WERI-Rb-1 (cell line): ENCODE data around the gene SLC9A3.

Experiments
- DNase-seq: peaks from one replicate; pipeline ENCODE4 v3.0.0-alpha.2; 2020
- H3K27ac ChIP-seq: fragments of 250-450 bp; sonication (Bioruptor Pico); 2 replicates; pipeline ENCODE4 v1.5.1; 2020; ENCODE audit warnings: mild to moderate bottlenecking, moderate library complexity
- H3K27me3 ChIP-seq: fragments of 250-450 bp; sonication (Bioruptor Pico); 2 replicates; pipeline ENCODE4 v1.5.1; 2021; ENCODE audit warnings: mild to moderate bottlenecking, low read depth, moderate library complexity; ENCODE audit not compliant: insufficient read depth, severe bottlenecking
- H3K36me3 ChIP-seq: fragments of 250-450 bp; sonication (Bioruptor Pico); 2 replicates; pipeline ENCODE4 v1.5.1; 2020; ENCODE audit warnings: mild to moderate bottlenecking, moderate library complexity
- H3K4me3 ChIP-seq: 2 replicates; pipeline ENCODE4 v1.5.1; 2011; ENCODE audit warnings: low read depth, mild to moderate bottlenecking, control low read depth, low read length
- H3K9me3 ChIP-seq: fragments of 250-450 bp; sonication (Bioruptor Pico); 2 replicates; pipeline ENCODE4 v1.5.1; 2021; ENCODE audit warnings: mild to moderate bottlenecking, moderate library complexity; ENCODE audit not compliant: severe bottlenecking
- TF ChIP-seq, protein P1 (sequence below): IDR thresholded peaks from 2 replicates; pipeline ENCODE4 v1.5.1; 2011; ENCODE audit warnings: low read depth, mild to moderate bottlenecking, control low read depth, inconsistent platforms, low read length

The SLC9A3 gene

DNA sequence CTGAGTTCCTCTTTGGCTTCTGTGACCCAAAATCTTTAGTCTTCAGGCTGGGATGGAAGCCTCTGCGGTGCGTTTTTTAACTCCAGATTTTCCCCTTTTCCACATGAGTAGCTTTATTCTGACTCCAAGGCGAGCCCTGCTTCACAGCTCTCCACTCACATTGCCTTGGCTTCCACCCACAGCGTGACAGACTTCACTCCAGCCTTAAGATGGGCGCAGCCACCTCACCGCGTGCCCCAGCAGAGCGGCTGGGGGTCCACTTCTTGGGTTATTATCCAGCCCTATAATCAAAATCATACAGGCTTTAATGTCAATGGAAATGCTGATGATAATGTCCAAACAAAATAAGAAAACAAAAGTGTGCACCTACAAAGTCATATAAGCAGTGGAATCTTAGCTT lies 80.0 kb downstream of the SLC9A3 start:
- peaks cover 29% of the 10 kb centered on the region for H3K36me3 ChIP-seq
- DNase-seq, result no peak
- H3K27me3 ChIP-seq, result no peaks in the 10 kb centered on the region
- no peak overlapping the region for H3K4me3 ChIP-seq
- TF ChIP-seq, protein P1, sequence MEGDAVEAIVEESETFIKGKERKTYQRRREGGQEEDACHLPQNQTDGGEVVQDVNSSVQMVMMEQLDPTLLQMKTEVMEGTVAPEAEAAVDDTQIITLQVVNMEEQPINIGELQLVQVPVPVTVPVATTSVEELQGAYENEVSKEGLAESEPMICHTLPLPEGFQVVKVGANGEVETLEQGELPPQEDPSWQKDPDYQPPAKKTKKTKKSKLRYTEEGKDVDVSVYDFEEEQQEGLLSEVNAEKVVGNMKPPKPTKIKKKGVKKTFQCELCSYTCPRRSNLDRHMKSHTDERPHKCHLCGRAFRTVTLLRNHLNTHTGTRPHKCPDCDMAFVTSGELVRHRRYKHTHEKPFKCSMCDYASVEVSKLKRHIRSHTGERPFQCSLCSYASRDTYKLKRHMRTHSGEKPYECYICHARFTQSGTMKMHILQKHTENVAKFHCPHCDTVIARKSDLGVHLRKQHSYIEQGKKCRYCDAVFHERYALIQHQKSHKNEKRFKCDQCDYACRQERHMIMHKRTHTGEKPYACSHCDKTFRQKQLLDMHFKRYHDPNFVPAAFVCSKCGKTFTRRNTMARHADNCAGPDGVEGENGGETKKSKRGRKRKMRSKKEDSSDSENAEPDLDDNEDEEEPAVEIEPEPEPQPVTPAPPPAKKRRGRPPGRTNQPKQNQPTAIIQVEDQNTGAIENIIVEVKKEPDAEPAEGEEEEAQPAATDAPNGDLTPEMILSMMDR, result no peak
- no peaks in the 10 kb centered on the region for H3K9me3 ChIP-seq
- no peak overlapping the region for H3K27ac ChIP-seq

DNA sequence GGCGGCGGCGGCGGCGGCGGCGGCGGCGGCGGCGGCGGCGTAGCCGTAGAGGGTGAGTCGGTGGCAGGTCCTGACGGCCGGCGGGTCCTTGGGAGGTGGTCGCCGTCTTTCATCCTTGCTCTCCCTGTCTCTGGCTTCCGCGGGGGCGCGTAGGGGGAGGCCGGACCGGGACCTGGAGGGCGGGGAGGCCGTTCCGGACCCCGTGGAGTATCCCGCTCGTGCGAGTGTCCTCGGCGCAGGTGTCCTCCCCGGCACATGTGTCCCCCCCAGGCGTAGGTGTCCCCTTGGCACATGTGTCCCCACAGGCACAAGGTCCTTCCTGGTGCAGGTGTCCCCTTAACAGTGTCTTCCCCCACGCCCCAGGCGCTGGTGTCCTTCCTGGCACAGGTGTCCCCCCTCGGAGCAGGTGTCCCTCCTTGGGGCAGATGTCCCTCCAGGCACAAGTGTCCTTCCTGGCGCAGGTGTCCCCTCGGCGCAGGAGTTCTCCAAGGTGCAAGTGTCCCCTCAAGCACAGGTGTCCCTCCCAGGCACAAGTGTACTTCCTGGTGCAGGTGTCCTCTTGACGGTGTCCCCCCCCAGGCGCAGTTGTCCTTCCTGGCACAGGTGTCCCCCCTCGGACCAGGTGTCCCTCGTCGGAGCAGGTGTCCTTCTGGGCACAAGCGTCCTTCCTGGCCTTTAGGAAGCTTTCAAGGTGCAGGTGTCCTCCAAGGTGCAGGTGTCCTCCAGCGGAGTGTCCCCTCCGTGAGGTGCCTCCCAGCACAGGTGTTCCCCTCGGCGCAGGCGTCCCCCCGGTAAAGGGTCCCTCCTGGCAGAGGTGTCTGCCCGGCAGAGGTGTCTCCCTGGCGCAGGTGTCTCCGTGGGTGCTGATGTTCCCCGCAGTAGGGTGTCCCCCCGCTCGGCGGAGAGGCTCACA lies 80.8 kb downstream of the SLC9A3 start:
- Histone ChIP-seq H3K27me3 (no peaks in the 10 kb centered on the region), H3K4me3 (peak overlapping the region; percentile 92), H3K36me3 (peaks cover 21% of the 10 kb centered on the region), H3K27ac (peak overlapping the region; percentile 75), H3K9me3 (no peaks in the 10 kb centered on the region)
- TF ChIP-seq, protein P1, result no peak
- DNase-seq, result no peak

DNA sequence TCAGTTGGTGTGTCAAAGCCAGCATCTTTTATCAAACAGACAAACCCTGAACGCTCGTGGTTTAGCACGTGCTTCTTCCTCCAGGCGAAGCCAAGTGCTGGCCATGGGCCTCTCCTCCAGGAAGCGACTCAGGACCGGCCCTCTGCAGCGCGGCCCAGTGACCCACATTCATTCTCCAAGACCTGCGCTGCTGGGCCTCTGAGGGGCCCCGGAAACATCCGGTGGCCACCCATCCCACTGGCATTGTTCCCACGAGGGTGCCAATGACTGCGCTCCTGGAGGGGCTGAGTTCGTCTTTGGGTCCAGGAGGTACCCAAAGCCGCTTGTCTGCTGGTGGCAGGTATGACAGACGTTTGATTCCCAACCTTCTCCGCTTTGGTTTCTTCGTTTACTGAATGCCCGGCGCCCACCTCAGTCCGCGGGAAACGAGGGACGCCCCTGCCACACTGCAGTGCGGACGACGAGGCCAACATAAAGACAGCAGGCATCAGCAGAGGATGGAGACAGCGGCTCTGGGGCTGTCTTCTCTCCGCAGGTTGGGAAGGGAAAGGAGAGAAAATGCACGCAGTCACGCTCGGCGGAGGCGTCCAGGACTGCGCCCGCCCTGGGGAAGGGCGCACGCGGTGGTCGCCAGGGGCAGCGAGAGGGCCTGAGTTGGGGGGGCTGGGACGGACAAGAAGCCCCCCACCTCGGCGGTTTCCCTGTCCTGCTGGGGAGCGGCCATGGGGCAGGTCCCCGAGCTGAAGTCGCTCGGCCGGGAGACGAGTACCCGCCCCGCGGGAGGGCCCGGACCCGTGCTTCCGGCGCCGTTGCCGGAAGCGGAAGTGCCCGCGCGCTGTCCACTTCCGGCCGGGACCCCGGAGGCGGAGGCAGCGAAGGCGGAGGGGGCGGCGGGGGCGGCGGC lies 81.7 kb downstream of the SLC9A3 start, which contains the start of gene EXOC3:
Gene EXOC3, plus strand, starts transcription at position 842 of the 904 bp plus-strand sequence. CDS start 3,030 bp downstream, outside the sequence.
- H3K27me3 ChIP-seq, result no peaks in the 10 kb centered on the region
- TF ChIP-seq, protein P1, result no peak
- H3K36me3 ChIP-seq, result peaks cover 15% of the 10 kb centered on the region
- peak within 1 kb of the TSS; percentile 75 for H3K27ac ChIP-seq
- peak within 1 kb of the TSS; percentile 92 for H3K4me3 ChIP-seq
- DNase-seq, result peak; percentile 74
- H3K9me3 ChIP-seq, result no peaks in the 10 kb centered on the region

DNA sequence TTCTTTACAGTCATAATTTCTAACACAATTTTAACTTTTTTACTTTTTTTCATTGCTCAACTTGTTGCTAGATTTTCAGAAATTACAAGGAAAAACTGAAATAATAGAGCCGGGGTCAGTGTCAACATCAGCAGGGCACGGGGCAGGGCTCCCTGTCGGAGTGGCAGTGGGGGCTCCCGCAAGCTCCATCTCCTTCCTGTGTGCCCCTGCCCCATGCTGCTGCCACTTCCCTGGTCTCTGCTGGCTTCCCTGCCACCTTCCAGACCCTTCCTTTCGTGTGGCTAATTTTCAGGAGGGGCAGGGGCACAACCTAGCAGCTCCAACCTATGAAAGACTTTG lies 82.3 kb downstream of the SLC9A3 start:
- Histone ChIP-seq H3K27me3 (no peaks in the 10 kb centered on the region), H3K9me3 (no peaks in the 10 kb centered on the region), H3K36me3 (peaks cover 8% of the 10 kb centered on the region), H3K27ac (no peak overlapping the region), H3K4me3 (peak overlapping the region; percentile 92)
- DNase-seq, result no peak
- TF ChIP-seq, protein P1, result no peak

DNA sequence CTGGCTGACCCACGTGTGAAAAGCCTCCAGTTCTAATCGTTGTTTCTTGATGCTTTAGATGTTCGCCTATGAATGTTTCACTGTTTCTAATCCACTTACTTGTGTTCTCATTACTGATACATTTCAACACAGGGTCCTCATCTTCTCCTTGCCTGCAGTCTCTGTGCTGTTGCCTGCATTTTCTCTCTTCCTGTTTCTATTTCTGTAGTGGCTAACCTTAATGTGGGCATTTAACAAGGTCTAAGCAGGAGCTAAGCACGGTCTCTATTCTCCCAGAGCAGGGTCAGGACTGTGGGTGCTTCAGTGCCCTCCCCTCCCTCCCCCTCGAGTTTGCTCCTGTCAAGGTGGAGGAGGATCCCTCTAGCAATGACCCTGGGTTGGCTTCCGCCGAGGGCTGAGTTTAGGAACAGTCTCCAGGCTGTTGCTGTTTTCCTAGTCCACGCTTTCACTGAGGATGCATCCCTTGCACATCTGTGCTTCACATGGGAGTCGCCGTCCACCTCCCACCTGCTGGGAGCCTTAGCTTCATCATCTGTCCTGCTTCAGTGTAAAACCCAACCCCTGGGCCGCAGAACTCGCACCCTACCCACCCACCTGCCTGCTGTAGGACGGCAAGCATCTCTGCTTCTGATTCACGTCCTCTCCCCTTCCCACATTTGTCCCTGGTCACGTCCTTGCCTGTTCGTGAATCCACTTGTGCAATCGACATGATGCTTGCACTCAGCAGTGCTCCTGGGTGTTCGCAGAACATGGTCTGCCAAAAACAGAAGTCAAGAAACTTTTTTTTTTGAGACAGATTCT lies 83.6 kb downstream of the SLC9A3 start:
- TF ChIP-seq, protein P1, result no peak
- H3K36me3 ChIP-seq, result no peaks in the 10 kb centered on the region
- no peak overlapping the region for H3K27ac ChIP-seq
- H3K4me3 ChIP-seq, result no peak overlapping the region
- H3K27me3 ChIP-seq, result no peaks in the 10 kb centered on the region
- no peak for DNase-seq
- H3K9me3 ChIP-seq, result no peaks in the 10 kb centered on the region
